Common myeloid progenitor, CD34-positive (primary cell): ENCODE data around the gene TMEM212.

Experiments used
- CTCF ChIA-PET: fragments of 350-600 bp; sonication (Branson Sonifier 250); formaldehyde crosslinking; loops from one replicate; lab custom pipeline; 2021; ENCODE audit warnings: antibody characterized with exemption; lab: Charles Lee
- POLR2A ChIA-PET: fragments of 350-600 bp; sonication (Branson Sonifier 250); formaldehyde crosslinking; loops from one replicate; lab custom pipeline; 2021; ENCODE audit warnings: antibody characterized with exemption; lab: Charles Lee
- DNase-seq, 3 donors: peaks; one replicate each; pipeline versions ENCODE4 v3.0.0 to v3.0.0-alpha.2; 2013
- H3K27ac ChIP-seq, 2 experiments: 1 replicate in 1 of 2; 2 replicates in 1 of 2; pipeline ENCODE4 v1.7.0; 2013; ENCODE audit warnings: inconsistent platforms in 2 of 2, low read length in 2 of 2, mild to moderate bottlenecking in 2 of 2, low read depth in 1 of 2, moderate library complexity in 1 of 2; ENCODE audit not compliant: severe bottlenecking in 2 of 2, insufficient read depth in 1 of 2, poor library complexity in 1 of 2
- H3K27me3 ChIP-seq, 5 experiments: replicated peaks in 2 of 5; 1 replicate in 3 of 5; 2 replicates in 2 of 5; pipeline versions ENCODE4 v1.6.1 to v1.7.0; 2013; ENCODE audit warnings: low read length in 4 of 5, mild to moderate bottlenecking in 2 of 5, moderate library complexity in 2 of 5, inconsistent platforms in 1 of 5; ENCODE audit not compliant: insufficient read depth in 5 of 5, control insufficient read depth in 4 of 5
- H3K36me3 ChIP-seq, 4 experiments: 1 replicate in 2 of 4; 2 replicates in 2 of 4; pipeline versions ENCODE4 v1.6.1 to v1.7.0; 2013; ENCODE audit warnings: low read length in 3 of 4, control low read depth in 1 of 4, mild to moderate bottlenecking in 1 of 4; ENCODE audit not compliant: control insufficient read depth in 4 of 4, insufficient read depth in 4 of 4
- H3K4me1 ChIP-seq, 4 experiments: 1 replicate in 3 of 4; 2 replicates in 1 of 4; pipeline versions ENCODE4 v1.6.1 to v1.7.1; 2013; ENCODE audit warnings: low read length in 3 of 4, mild to moderate bottlenecking in 3 of 4, control low read depth in 1 of 4, inconsistent platforms in 1 of 4, moderate library complexity in 1 of 4; ENCODE audit not compliant: control insufficient read depth in 4 of 4, insufficient read depth in 4 of 4; ENCODE audit errors: control extremely low read depth in 1 of 4
- H3K4me3 ChIP-seq, 7 experiments: 1 replicate in 4 of 7; 2 replicates in 3 of 7; pipeline versions ENCODE4 v1.5.1 to v1.7.0; 2013; ENCODE audit warnings: mild to moderate bottlenecking in 7 of 7, low read length in 6 of 7, moderate library complexity in 6 of 7, inconsistent platforms in 2 of 7, low read depth in 2 of 7, control low read depth in 1 of 7; ENCODE audit not compliant: insufficient read depth in 4 of 7, control insufficient read depth in 1 of 7; ENCODE audit errors: extremely low read depth in 1 of 7
- H3K9me3 ChIP-seq, 5 experiments: 1 replicate in 4 of 5; 2 replicates in 1 of 5; pipeline versions ENCODE4 v1.6.1 to v1.7.1; 2013; ENCODE audit warnings: low read length in 4 of 5, mild to moderate bottlenecking in 2 of 5, inconsistent platforms in 1 of 5, low read depth in 1 of 5, moderate library complexity in 1 of 5; ENCODE audit not compliant: control insufficient read depth in 4 of 5, insufficient read depth in 2 of 5; ENCODE audit errors: control extremely low read depth in 1 of 5
- WGBS: methylation state at CpG from one replicate; pipeline ENCODE4 v1.1.5; 2013; ENCODE audit not compliant: insufficient coverage; 5-methylcytosine and 5-hydroxymethylcytosine counted together

Gene TMEM212

GRCh38 chr3:171821044-171821443, 22.1 kb upstream of the TMEM212 start:
- no peaks in the 10 kb centered on the region for H3K27me3 ChIP-seq
- ChIA-PET POLR2A (no interaction called here), CTCF (no interaction called here)
- no peaks in the 10 kb centered on the region for H3K4me1 ChIP-seq
- no peak overlapping the region for H3K4me3 ChIP-seq
- no peaks in the 10 kb centered on the region for H3K36me3 ChIP-seq
- DNase-seq: no peak
- WGBS: 100% methylated on average over 1 of the region's 3 CpGs
- no peak overlapping the region for H3K27ac ChIP-seq
- H3K9me3 ChIP-seq: peaks cover 0 to 2% (median 0%) of the 10 kb centered on the region in 5 experiments

DNA sequence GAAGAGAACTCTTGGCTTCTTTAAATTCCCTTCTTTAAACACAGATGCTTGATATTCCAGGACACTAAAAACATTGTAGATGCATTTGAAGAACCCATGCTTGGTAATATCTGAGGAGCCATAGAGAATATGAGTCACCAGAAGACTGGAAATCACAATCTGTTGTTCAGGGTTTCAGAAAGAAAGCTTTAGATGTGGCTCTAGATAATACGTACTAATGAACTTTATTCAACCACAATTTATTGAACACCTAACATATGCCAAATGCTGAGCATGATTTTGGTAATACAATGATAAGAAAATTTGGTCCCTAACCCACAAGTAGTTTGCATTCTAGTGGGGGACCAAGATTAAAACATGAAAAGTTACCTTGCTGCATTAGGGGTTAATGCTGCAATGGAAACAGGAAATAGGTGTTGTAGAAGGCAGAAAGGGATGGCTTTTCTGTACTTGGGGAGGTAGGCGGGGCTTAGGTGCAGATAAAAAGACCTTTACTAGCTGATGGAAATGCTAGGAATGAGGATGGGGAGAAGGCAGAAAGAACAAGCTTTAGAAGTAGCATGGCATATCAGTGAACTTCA, 21.3 kb upstream of the TMEM212 start:
- 0% methylated on average over 1 of the region's 2 CpGs for WGBS
- Histone ChIP-seq H3K36me3 (no peaks in the 10 kb centered on the region), H3K4me3 (no peak overlapping the region), H3K27ac (no peak overlapping the region), H3K27me3 (no peaks in the 10 kb centered on the region), H3K4me1 (no peaks in the 10 kb centered on the region), H3K9me3 (peaks cover 0 to 2% (median 0%) of the 10 kb centered on the region in 5 experiments)
- CTCF ChIA-PET: interaction anchor here (0.6 to 1.3 kb wide), 5 partner anchors 10 to 29 kb away, joined by 3 to 4 read pairs (median 3); no protein-coding TSS in a partner anchor
- DNase-seq: no peak
- POLR2A ChIA-PET: interaction anchor here (0.6 kb wide), 1 partner anchor 804 kb away, joined by 3 read pairs; no protein-coding TSS in a partner anchor

DNA sequence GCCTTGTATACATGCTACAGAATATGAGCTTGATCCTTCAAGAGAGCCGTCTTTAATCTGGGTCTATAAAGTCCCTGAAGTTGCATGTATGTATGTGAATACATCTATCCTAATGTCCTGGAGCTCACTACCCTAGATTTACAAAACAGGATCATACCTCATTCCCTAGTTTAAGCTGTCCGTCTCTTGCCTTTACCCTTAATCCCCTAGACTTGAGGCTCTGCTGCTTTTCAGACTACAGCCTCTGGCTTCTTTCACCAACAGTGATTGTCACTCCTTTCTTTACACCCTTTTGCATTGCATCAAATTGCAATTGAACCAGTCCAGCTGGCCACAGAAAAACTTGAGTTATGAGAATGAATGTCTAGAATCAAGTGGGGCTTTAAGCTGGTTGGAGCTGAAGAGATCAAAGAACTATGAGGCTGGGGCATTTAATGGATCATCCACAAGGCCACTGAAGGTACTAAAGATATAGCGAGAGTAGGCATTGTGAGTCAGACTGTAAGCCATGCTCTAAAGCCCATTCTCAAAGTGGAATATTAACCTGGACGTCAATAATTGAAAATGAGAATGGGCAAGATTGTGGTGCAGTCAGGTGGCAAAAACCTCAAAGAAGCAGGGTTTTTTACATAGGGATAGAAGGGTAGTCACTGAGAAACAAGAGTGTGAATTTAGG, 20.6 kb upstream of the TMEM212 start:
- Histone ChIP-seq H3K27me3 (no peaks in the 10 kb centered on the region), H3K9me3 (peaks cover 0 to 2% (median 0%) of the 10 kb centered on the region in 5 experiments), H3K4me1 (peaks cover 0 to 4% (median 0%) of the 10 kb centered on the region in 4 experiments), H3K27ac (no peak overlapping the region), H3K36me3 (no peaks in the 10 kb centered on the region), H3K4me3 (no peak overlapping the region)
- no peak for DNase-seq
- 63% methylated on average over 3 of the region's 4 CpGs for WGBS
- POLR2A ChIA-PET: no interaction called here
- CTCF ChIA-PET: interaction anchor here (0.9 to 1.3 kb wide), 4 partner anchors 11 to 28 kb away, joined by 3 to 4 read pairs (median 3); no protein-coding TSS in a partner anchor

- H3K4me1 ChIP-seq: peaks cover 0 to 12% (median under 1%) of the 10 kb centered on the region in 4 experiments
- H3K27me3 ChIP-seq: no peaks in the 10 kb centered on the region
- H3K36me3 ChIP-seq: no peaks in the 10 kb centered on the region
- no peak overlapping the region for H3K4me3 ChIP-seq
- no peak overlapping the region for H3K27ac ChIP-seq
- 56% methylated on average over 6 of the region's 6 CpGs for WGBS
- no peaks in the 10 kb centered on the region for H3K9me3 ChIP-seq
- ChIA-PET POLR2A (interaction anchor here (0.7 to 1.6 kb wide), 2 partner anchors 14 to 356 kb away, joined by 3 to 5 read pairs; partner anchors contain the start of gene PLD1), CTCF (interaction anchor here (0.9 kb wide), 1 partner anchor 210 kb away, joined by 3 read pairs; no protein-coding TSS in a partner anchor)
- peak in 2 of 3 donors; percentile 66 to 67 for DNase-seq
These were observed 19.0 kb upstream of the TMEM212 start for GRCh38 chr3:171824116-171824515.

DNA sequence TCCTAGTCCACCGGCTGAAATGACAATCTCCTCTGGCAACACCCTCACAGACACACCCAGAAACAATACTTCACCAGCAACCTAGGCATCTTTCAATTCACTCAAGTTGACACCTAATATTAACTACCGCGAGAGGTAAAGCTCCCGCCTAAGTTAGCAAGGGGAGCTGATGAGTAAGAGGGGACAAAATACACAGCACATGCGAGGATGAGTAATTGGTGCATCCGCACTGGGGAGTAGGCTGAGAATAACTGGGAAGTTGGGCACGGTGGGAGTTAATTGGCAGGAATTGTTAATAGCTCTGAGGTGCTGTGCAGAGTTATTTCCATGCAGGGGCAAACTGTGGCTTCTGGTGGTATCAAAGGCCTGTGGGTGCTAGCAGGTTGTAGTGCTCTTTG, 18.3 kb upstream of the TMEM212 start:
- CTCF ChIA-PET: interaction anchor here (0.9 kb wide), 1 partner anchor 211 kb away, joined by 3 read pairs; no protein-coding TSS in a partner anchor
- POLR2A ChIA-PET: interaction anchor here (1.6 kb wide), 1 partner anchor 15 kb away, joined by 5 read pairs; the partner anchor contains the start of gene PLD1
- no peak overlapping the region for H3K4me3 ChIP-seq
- H3K27ac ChIP-seq: no peak overlapping the region
- H3K27me3 ChIP-seq: no peaks in the 10 kb centered on the region
- peaks cover 0 to 18% (median 2%) of the 10 kb centered on the region in 4 experiments for H3K4me1 ChIP-seq
- DNase-seq: no peak
- no peaks in the 10 kb centered on the region for H3K9me3 ChIP-seq
- 100% methylated on average over 6 of the region's 7 CpGs for WGBS
- no peaks in the 10 kb centered on the region for H3K36me3 ChIP-seq

DNA sequence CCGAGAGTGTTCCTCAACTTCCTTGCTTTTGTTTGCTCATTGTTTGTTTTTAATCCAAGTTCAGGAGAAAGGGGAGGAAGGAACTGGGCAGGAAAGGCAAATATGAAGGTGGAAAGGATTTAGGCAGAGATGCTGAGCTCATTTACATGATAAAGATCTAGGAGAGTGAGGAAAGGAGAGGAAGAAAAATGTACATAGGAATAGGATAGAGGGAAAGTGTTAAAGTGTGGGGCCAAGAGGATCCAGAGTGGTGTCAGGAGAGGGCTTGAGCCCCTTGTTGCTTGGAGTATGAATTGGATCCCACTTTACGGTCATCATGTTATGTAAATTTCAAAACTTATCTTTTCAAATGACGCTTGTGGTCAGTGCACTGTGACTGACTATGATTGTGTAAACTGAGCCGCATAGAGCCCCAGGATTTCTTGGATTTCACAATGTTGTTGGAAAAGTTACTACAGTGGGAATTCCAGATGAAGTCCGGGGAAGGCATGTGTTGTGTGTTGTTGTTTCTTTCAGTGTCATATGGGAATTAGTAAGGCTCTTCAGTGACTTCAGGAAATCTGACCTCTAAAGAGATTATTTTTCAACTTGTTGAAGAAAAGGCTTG, 17.8 kb upstream of the TMEM212 start:
- no peak overlapping the region for H3K4me3 ChIP-seq
- CTCF ChIA-PET: no interaction called here
- H3K36me3 ChIP-seq: no peaks in the 10 kb centered on the region
- H3K27ac ChIP-seq: no peak overlapping the region
- no peaks in the 10 kb centered on the region for H3K27me3 ChIP-seq
- 98% methylated on average over 4 of the region's 5 CpGs for WGBS
- no peaks in the 10 kb centered on the region for H3K9me3 ChIP-seq
- DNase-seq: no peak
- H3K4me1 ChIP-seq: peaks cover 0 to 23% (median 3%) of the 10 kb centered on the region in 4 experiments
- POLR2A ChIA-PET: interaction anchor here (1.6 kb wide), 1 partner anchor 15 kb away, joined by 5 read pairs; the partner anchor contains the start of gene PLD1
